ENCODE measurements around the gene WWC1. TPM values are rescaled to one million over a fixed set of nuclear protein-coding genes. Genes with fewer than 3 reads are reported as not detected.

WWC1 gene
- total RNA-seq, 1 donor from 2014 or later: 1.9 TPM

DNA sequence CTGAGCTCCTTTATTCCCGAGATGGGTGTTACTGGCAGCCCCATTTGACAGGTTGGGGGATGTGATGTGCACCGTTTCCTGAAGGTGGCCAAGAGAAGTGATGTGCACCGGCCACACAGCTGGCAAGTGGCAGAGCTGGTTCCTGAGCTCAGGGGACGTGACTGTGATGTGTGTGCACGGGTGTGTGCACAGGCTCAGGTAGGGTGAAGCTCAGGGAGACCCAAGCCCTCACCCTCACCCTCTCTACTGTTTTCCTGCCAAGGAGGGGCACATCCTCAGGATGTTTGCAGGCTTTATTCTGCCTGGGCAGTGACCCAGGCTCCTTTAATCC is 56.6 kb downstream of the WWC1 start:
- DNase-seq (ENCODE audit: missing footprints) (no peak), ATAC-seq (no peak)
- intact Hi-C loops (cut with DNase I): no loop called here

DNA sequence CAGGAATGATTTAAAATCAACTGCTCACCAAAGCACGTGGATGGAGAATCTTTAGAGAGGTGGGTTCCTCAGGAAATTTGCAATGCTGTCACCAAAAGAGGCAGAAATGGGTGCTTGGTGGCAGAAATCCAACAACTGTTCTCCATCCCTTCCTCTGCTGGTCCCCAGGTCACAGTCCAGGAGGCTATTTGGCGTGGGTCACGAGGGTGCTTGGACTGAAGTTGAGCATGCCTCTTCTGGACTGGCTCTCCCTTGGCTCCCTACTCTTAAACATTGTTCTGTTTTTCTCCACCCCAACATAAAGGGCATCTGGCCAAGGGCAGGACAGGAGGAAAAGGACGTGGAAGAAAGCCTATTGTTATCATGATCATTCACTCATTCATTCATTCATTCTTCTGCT is 58.9 kb downstream of the WWC1 start:
- DNase-seq (ENCODE audit: missing footprints) (no peak), ATAC-seq (no peak)
- intact Hi-C loops (cut with DNase I): no loop called here

DNA sequence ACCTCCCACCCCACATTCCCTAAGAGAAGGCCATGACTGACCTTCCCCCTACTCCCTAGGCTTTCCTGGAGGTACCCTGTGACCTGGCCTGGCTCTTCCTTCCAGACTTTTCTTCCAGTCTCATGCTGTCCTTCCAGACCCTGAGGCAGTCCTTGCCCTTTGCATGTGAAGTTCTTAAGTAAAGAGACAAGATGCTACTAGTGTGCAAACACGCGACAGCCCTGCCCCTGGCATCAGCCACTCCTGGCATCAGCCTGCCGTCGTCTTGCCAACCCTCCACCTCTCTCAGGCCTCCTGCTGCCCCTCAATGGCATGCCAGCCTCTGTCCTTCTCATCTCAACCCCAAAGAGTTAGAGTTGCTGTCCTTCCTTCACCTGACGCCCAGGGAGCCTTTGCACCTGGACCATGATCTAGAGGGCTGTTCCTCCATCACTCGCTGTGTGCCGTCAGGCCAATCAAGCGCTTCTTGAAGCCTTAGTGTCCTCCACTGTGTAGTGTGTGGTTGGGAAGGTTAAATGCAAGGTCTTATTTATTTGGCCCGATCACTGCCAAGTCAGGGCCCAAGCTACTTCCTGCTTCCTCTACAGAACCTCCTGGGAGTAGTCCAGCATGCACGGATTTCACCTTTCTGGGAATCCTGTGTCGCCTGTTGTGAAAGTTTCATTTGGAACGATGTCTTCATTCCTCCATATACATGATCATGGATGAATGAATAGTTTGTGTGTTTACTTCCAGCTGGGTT is 61.9 kb downstream of the WWC1 start:
- ATAC-seq (no peak), DNase-seq (ENCODE audit: missing footprints) (no peak)
- intact Hi-C loops (cut with DNase I): no loop called here

DNA sequence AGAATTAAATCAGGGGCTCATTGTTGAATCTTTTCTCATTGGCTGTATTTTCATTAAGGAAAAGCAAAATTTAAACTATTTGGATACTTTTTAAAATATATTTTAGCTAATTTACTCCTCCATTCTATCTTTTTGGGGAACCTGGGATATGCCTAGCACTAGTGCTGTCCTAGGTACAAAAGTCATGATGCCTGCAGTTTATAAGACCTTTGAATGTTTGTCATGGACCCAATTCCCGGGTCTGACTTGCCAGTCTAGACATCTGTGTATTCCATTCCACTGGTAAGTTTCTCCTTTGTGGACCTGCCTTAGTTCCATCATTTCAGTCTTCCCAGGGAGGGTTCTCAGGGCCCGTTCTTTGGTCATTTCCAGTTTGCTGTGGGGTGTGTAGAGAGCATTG is 63.0 kb downstream of the WWC1 start:
- intact Hi-C loops (cut with DNase I): no loop called here

DNA sequence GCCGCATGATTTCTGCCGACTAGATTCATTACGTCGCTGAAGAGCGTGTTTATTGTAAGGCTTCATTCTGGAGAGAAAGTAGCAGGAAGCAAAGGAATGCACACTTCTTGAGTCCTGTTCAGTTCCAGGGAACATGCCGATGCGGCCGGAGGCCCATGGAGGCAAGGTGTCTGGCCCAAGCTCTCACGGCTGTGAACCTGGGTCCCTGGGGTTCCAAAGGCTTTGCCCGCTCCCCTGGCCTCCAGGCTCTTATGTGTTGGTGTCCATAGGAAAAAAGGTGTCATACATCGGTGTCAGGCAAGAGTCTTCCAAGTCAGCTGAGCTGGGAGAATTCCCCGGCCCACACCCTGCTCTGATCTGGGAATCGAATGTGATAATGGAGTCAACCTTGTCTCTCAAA is 64.7 kb downstream of the WWC1 start:
- no peak for ATAC-seq
- DNase-seq (ENCODE audit: missing footprints): no peak
- intact Hi-C loops (cut with DNase I): no loop called here

More for the DNA sequence above, 63.0 kb downstream of the WWC1 start:
- ATAC-seq (no peak), DNase-seq (ENCODE audit: missing footprints) (no peak)

DNA sequence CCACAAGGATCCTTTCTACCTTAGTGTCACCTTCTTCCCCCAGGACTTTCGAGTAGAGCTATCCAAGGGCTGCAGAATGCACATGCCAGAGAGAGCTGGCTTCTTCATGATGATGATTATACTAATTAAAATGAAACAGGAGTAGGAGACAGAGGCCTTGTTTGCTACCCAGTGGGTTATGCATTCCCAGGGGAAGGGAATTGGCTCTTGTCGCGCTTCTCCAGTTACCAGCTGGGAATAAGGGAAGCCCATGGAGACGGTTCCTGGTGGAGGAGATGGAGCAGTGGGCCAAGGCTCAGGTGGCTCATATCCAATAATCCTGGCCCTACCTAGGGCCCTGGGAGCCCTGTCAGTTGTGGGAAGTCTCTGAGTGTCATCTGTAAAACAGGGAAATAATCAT is 65.1 kb downstream of the WWC1 start:
- ATAC-seq (no peak), DNase-seq (ENCODE audit: missing footprints) (no peak)
- intact Hi-C loops (cut with DNase I): no loop called here

DNA sequence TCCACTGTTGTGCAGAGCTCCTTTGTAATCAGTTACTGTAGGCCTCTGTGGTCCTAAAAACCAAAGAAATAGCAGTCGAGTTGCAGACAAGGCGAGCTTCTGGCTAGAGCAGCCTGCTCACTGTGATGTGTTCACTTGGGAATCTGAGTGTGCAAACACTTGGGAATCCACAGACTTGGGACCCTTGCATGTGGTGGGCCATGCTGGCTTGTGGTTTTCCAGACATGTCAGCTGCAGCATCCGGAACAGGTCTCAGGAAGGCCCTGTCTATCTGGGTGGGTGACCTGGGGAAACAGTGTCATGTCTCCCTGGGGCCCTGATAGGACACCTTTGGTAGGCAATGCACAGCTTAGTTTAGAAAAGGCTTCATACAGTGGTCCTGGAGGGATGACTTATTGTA is 66.4 kb downstream of the WWC1 start:
- DNase-seq (ENCODE audit: missing footprints) (no peak), ATAC-seq (no peak)
- intact Hi-C loops (cut with DNase I): no loop called here

DNA sequence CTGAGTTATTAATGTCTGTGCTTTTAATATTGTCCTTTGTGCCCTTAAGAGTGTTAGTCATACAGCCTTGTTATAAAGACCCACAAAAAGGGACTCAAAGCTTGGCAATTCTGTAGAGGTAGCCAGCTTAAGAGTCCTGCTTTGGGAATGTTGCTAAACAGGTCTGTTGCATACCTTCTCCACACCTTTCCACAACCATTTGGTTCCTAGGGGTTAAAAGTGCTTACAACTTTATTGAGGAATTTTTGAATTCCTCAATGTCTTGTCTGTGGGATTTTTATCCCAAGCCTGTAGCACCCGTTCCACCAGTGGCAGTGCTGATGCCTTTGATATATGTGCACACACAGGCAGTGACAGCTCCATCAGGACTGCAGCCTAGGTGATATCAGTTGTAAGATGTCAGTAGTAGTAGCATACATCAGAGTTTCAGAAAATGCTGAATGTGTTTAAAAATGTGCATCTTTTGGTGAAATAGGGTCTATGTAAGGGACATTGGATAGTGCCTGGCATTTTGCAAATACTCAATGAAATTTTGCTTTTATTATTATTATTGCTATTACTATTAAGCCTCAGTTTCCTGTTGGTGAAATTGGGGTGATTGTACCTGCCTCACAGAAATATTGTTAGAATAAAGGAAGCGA is 68.5 kb downstream of the WWC1 start:
- no peak for ATAC-seq
- intact Hi-C loops (cut with DNase I): no loop called here
- DNase-seq (ENCODE audit: missing footprints): no peak

DNA sequence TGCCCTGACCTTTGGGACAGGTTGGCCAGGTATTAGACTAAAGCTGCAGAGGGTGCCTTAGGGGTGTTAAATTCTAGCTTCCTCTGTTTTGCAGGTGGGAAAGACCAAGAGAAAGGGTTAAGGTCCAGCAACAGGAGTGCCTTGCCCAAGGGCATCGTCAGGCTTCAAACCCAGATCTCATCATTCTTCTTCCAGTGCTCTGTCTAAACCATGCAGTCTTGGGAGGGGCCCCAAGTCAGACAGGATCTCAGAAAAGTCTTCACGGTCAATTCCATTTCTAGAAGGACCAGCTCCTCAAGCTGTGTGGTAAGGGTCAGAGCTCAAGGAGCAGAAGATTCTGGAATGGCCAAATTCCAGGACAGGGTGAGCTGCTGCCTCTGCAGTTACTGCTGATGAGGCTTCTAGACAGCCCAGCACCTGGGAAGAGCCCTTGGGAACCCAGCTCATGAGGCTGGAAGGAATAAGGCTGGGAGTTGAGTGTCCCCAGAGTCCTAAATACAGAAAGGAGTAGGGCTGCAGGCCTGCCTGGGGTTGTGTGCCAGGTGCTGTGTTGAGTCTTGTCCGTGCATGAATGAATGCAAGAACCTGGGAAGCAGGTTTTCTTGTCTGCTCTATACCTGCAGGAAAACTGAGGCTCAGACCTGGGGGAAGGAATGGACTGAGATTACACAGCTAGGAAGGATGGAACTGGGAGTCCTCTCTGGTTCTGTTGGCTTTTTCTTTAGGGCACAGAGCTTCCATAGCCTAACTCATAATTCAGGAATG is 69.3 kb downstream of the WWC1 start:
- DNase-seq (ENCODE audit: missing footprints): no peak
- no peak for ATAC-seq
- intact Hi-C loops (cut with DNase I): no loop called here

DNA sequence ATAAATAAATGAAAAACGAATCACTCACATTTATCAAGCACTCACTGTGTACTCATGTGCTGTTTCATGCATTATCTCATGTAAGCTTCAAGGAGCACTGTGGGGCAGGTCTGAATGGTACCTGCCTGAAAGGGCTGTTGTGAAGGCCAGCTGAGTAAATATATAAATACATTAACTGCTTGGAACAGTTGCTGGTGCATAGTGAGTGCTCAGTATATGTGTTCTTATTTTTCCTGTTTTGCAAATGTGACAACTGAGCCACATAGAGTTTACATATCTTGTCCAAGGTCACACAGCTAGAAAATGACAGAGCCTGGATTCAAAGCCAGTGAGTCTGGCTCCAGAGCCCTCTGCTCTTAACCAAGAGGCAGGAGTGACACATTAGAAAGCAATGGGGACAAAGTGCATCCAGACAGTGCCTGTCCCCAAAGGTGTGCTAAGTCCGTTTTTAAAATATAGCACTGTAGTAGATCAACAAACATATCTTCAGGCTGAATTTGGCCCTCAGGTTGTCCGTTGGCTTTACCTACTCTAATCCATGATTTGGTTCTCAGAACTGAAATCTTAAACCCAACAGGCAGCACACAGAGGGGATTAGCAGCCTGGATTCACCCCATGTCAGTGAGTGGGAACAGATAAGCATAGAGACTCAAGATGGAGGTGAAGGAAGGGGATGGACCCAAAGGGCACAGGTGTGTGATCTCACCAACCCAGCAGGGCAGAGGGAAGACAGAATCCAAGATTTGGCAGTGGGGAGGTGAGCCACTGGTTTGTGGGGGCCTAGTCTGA is 70.8 kb downstream of the WWC1 start:
- intact Hi-C loops (cut with DNase I): no loop called here
- no peak for ATAC-seq
- no peak for DNase-seq (ENCODE audit: missing footprints)

DNA sequence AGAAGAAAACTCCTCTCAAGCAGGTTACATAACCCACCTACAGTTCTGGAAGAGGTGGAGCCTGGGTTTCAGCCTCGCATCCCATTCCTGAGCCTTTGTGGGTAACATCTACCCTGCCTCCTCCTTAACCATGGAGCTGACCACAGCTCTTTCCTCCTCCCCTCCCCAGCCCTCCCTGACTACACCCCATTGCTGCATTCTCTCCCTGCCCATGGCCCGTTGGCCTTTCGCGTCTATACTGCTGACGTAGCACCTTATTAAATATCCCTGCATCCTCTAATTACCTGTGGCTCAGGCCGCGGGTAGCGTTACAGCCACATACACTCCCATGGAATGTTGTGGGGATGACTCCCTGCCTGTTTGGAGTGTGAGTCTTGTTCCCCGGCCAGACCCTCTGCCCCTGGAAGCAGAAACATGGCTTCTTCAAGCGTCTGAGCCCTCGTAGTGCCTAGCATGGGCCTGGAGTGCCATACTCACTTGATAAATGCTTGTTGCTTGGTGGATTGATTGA is 72.8 kb downstream of the WWC1 start:
- DNase-seq (ENCODE audit: missing footprints) (no peak), ATAC-seq (no peak)
- intact Hi-C loops (cut with DNase I): no loop called here

DNA sequence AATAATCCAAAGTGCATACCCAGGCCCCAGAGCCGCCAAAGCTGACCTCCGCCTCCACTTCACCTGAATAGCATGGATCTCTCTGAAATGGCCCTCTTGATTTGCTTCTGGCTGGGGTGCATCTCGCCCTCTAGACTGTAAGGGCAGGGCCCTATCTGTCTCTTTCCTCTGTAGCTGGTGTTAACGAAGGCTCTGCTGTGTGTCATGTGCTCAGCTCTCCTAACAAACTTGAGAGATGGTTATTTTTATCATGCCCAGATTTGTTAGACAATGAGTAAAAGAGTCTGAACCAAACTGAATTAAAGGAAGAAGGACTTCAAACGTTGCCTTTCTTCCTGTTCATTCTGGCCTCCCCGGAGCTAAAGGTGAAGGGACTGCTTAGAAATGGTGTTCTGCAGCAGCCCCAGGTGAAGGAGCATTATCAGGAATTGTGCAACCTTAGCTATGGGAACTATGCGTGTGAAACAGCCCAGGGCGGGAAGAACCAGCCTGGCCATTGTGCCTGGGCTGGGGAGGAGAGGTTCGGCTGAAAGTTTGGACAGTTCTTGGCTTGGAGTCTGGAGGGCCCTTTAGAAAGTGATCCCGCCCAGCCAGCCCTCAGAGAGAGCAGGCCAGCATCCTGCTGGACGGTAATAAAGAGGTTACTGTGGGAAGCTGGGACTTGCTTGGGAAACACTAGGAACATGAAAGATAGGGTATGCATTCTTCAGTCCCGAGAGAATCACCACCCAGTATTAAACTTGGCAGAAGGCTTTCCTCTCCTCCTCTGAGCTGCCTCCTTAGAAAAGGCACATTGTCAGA is 73.5 kb downstream of the WWC1 start:
- intact Hi-C loops (cut with DNase I): no loop called here
- peak; percentile 74 for ATAC-seq
- no peak for DNase-seq (ENCODE audit: missing footprints)

DNA sequence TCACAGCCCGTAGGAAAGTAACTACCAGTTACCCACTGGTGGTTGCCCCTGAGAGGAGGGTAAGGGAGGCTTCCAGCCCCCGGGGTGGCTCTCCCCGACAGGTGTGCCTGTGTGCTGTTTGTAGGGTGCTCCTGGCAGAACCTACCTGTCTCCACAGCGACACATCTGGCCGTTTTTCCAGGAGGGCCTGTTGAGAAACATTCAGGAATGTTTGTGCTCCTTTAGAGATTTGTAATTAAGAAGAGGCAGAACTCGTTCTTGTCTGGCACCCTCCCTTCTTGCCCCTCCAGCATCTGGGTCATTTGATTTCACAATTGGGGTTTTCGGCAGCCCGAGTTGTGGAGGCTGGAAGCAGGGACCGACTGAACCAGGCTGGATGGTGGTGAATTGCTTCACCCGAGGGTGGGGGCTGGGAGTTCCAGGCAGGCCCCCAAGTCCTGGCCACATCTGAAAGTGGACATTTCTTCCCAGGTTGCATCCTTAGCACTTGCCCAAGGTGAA is 74.2 kb downstream of the WWC1 start:
- DNase-seq (ENCODE audit: missing footprints): no peak
- intact Hi-C loops (cut with DNase I): no loop called here
- ATAC-seq: peak; percentile 67

DNA sequence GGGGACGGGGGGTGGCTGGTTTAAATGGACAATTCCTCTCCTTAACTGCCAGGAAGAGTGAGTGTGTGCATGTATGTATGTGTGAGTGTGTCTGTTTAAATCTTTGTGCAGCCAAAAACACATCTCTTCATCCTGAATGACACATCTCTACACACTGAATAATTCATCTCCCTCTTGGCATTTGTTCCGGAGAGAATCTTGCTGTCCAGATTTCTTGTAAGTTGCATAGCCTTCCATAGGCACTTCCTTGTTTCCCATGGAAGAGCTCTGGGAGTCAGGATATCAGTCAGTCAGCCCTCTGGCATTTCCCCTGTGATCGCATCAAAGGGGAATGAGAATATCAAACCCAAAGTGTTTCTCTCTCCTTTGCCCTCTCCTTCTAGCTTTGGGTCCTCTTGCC is 74.7 kb downstream of the WWC1 start:
- intact Hi-C loops (cut with DNase I): no loop called here

DNA sequence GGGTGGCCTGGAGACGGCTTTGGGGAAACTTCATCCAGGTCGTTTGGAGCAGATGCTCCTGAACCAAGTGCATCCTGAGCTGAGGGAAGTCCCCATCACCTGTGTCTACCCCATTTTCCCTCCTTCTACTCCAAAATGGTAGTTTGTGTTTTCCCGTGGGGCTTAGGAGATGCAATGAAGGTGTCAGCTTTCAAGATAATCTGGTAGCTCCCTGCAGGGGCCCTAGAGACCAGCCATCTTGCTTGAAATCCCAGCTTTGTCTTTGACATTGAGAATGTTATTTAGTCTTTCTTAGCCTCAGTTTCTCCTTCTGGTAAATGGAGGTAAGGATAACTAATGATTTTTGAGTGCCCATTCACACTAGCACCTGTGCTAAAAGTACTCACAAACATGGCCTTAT is 77.4 kb downstream of the WWC1 start:
- DNase-seq (ENCODE audit: missing footprints): no peak
- no peak for ATAC-seq
- intact Hi-C loops (cut with DNase I): no loop called here

More for the DNA sequence above, 74.7 kb downstream of the WWC1 start:
- ATAC-seq: no peak
- no peak for DNase-seq (ENCODE audit: missing footprints)

DNA sequence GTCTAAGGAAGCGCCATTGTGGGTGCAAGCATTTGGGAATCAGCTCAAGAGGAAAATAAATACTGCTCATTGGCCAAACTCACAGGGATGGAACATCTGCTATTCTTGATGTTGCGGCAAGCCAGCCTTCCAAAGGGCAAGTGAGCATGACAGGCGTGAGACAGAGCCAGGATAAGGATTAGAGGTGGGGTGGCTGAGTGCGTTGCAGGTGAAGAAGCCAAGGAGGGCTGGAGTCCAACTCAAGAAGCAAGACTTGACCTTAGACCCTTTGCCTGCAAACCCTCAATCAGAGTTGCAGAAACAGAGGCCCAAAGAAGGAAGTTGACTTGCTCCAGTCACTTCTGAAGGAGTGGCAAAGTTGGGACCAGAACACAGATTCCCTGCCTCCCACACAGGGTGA is 79.4 kb downstream of the WWC1 start:
- DNase-seq (ENCODE audit: missing footprints) (no peak), ATAC-seq (no peak)
- intact Hi-C loops (cut with DNase I): no loop called here

DNA sequence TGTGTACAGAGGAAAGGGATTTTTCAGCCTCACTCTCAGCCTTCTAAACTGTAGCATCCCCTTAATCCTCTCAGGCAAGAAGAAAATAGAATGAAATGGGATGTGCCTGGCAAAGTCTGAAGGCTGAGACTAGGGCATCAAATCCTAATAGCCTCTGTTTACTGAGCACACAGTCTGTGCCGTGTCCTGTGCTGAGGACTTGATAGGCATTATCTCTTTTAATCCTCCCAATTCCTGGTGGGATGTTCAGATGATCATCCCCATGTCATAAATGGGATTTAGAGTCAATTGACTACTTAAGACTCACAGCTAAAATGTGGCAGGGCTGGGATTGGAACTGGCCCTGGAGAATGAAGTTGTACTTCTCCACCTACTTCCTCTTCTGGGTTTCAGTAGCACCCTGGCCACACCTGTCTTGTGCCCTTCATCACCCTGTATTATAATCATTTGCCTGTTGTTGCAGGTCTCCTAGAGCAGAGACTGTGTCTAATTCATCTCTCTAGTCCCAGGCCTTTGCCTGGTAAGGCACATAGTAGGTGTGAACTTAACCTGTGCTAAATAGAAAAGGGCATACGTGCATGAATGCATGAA is 81.0 kb downstream of the WWC1 start:
- intact Hi-C loops (cut with DNase I): no loop called here
- no peak for ATAC-seq
- DNase-seq (ENCODE audit: missing footprints): no peak

DNA sequence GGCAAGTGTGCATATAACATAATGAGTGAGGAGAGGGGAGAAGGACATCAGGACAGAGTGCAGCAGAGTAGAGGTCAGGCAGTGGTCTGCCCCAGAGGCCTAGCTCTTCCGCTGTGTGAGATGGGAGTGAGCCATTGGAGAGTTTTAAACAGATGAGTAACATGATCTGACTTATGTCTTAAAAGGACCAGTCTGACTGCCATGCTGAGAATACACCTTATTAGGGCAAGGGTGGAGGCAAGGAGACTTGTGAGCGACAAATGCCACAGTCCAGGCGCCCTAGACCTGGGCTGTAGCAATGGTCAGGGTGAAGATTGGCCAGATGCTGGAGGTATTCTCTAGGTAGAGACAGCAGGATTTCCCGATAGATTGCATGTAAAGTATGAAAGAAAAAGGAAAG is 83.1 kb downstream of the WWC1 start:
- no peak for DNase-seq (ENCODE audit: missing footprints)
- intact Hi-C loops (cut with DNase I): no loop called here

More for the DNA sequence above, 83.1 kb downstream of the WWC1 start:
- no peak for ATAC-seq
